H9 (cell line): ENCODE measurements around the gene CPD. TPM values are rescaled to one million over a fixed set of nuclear protein-coding genes. Genes with fewer than 3 reads are reported as not detected.

Experiments
- DNase-seq: peaks from one replicate; pipeline ENCODE4 v3.0.0-alpha.2; 2017
- H2AFZ ChIP-seq: one replicate; pipeline ENCODE4 v1.6.1; 2013; ENCODE audit warnings: mild to moderate bottlenecking, low read length, control low read depth, moderate library complexity
- H2AK5ac ChIP-seq: 2 replicates; pipeline ENCODE4 v1.6.1; 2013; ENCODE audit warnings: low read length, control low read depth, mixed read lengths; ENCODE audit not compliant: insufficient read length
- H2BK120ac ChIP-seq: one replicate; pipeline ENCODE4 v1.6.1; 2013; ENCODE audit warnings: low read depth, mild to moderate bottlenecking, low read length, control low read depth, inconsistent platforms; ENCODE audit not compliant: poor library complexity, severe bottlenecking
- H2BK12ac ChIP-seq: 2 replicates; pipeline ENCODE4 v1.6.1; 2013; ENCODE audit warnings: low read length, control low read depth, mixed read lengths, low read depth; ENCODE audit not compliant: insufficient read length
- H2BK15ac ChIP-seq: 2 replicates; pipeline ENCODE4 v1.6.1; 2013; ENCODE audit warnings: low read depth, low read length, control low read depth
- H2BK20ac ChIP-seq: one replicate; pipeline ENCODE4 v1.6.1; 2013; ENCODE audit warnings: low read depth, mild to moderate bottlenecking, low read length, control low read depth, inconsistent platforms; ENCODE audit not compliant: poor library complexity, severe bottlenecking
- H2BK5ac ChIP-seq: 2 replicates; pipeline ENCODE4 v1.6.1; 2013; ENCODE audit warnings: low read length, control low read depth, mixed read lengths; ENCODE audit not compliant: insufficient read length
- H3K14ac ChIP-seq: 2 replicates; pipeline ENCODE4 v1.6.1; 2013; ENCODE audit warnings: low read length, control low read depth; ENCODE audit not compliant: insufficient read depth
- H3K18ac ChIP-seq: 2 replicates; pipeline ENCODE4 v1.6.1; 2013; ENCODE audit warnings: low read depth, mild to moderate bottlenecking, mixed read lengths, low read length, control low read depth; ENCODE audit not compliant: insufficient read length
- H3K23ac ChIP-seq: 2 replicates; pipeline ENCODE4 v1.6.1; 2013; ENCODE audit warnings: low read length, control low read depth, mixed read lengths, low read depth; ENCODE audit not compliant: insufficient read length
- H3K23me2 ChIP-seq: 2 replicates; pipeline ENCODE4 v1.6.1; 2013; ENCODE audit warnings: low read depth, mild to moderate bottlenecking, mixed read lengths, low read length, control low read depth; ENCODE audit not compliant: insufficient read length, poor library complexity, severe bottlenecking
- H3K27ac ChIP-seq: 2 replicates; pipeline ENCODE4 v1.5.1; 2013; ENCODE audit warnings: low read length, control low read depth, mixed read lengths, low read depth; ENCODE audit not compliant: insufficient read length
- H3K27me3 ChIP-seq: 2 replicates; pipeline ENCODE4 v1.6.1; 2013; ENCODE audit warnings: low read length, control low read depth, inconsistent platforms; ENCODE audit not compliant: insufficient read depth
- H3K4ac ChIP-seq: 2 replicates; pipeline ENCODE4 v1.6.1; 2013; ENCODE audit warnings: low read depth, mild to moderate bottlenecking, control low read depth, inconsistent platforms, low read length, moderate library complexity
- H3K4me1 ChIP-seq: 2 replicates; pipeline ENCODE4 v1.6.1; 2013; ENCODE audit warnings: low read length, control low read depth, inconsistent platforms; ENCODE audit not compliant: insufficient read depth
- H3K4me2 ChIP-seq: 2 replicates; pipeline ENCODE4 v1.6.1; 2013; ENCODE audit warnings: low read length, control low read depth, mixed read lengths; ENCODE audit not compliant: insufficient read length, insufficient read depth
- H3K56ac ChIP-seq: 2 replicates; pipeline ENCODE4 v1.6.1; 2013; ENCODE audit warnings: low read depth, mild to moderate bottlenecking, mixed read lengths, low read length, control low read depth; ENCODE audit not compliant: insufficient read length
- H3K79me1 ChIP-seq: 2 replicates; pipeline ENCODE4 v1.6.1; 2013; ENCODE audit warnings: low read depth, mild to moderate bottlenecking, moderate library complexity, low read length, control low read depth, inconsistent platforms; ENCODE audit not compliant: insufficient read depth, poor library complexity, severe bottlenecking
- H3K79me2 ChIP-seq: 2 replicates; pipeline ENCODE4 v1.6.1; 2013; ENCODE audit warnings: low read length, control low read depth, inconsistent platforms; ENCODE audit not compliant: insufficient read depth
- H3K9ac ChIP-seq: 2 replicates; pipeline ENCODE4 v1.6.1; 2013; ENCODE audit warnings: low read length, control low read depth, mixed read lengths; ENCODE audit not compliant: insufficient read length; ENCODE audit errors: extremely low read depth
- H3K9me3 ChIP-seq: one replicate; pipeline ENCODE4 v1.6.1; 2013; ENCODE audit warnings: low read depth, low read length, inconsistent platforms; ENCODE audit not compliant: control insufficient read depth
- H3T11ph ChIP-seq: one replicate; pipeline ENCODE4 v1.6.1; 2013; ENCODE audit warnings: mild to moderate bottlenecking, low read length, control low read depth, inconsistent platforms
- H4K20me1 ChIP-seq: one replicate; pipeline ENCODE4 v1.6.1; 2013; ENCODE audit not compliant: control insufficient read depth, insufficient read length, insufficient read depth
- H4K5ac ChIP-seq: 2 replicates; pipeline ENCODE4 v1.6.1; 2013; ENCODE audit warnings: low read depth, mild to moderate bottlenecking, mixed read lengths, low read length, control low read depth; ENCODE audit not compliant: insufficient read length
- H4K8ac ChIP-seq: replicated peaks from 2 replicates; pipeline ENCODE4 v1.6.1; 2013; ENCODE audit warnings: low read length, control low read depth, mixed read lengths, low read depth; ENCODE audit not compliant: insufficient read length
- H4K91ac ChIP-seq: 2 replicates; pipeline ENCODE4 v1.6.1; 2013; ENCODE audit warnings: low read depth, mild to moderate bottlenecking, moderate library complexity, mixed read lengths, low read length, control low read depth; ENCODE audit not compliant: insufficient read length
- H3K27ac Mint-ChIP-seq, 3 experiments: 2 replicates in 2 of 3; 3 replicates in 1 of 3; pipeline ENCODE4 v1.8.0; 2020 to 2021; ENCODE audit warnings: mixed read lengths in 3 of 3, mild to moderate bottlenecking in 1 of 3, moderate library complexity in 1 of 3
- H3K27me3 Mint-ChIP-seq: 2 replicates; pipeline ENCODE4 v1.8.0; 2021; ENCODE audit warnings: low read depth, mild to moderate bottlenecking, moderate library complexity, mixed read lengths
- H3K36me3 Mint-ChIP-seq, 3 experiments: 2 replicates in 2 of 3; 3 replicates in 1 of 3; pipeline ENCODE4 v1.8.0; 2020 to 2021; ENCODE audit warnings: low read depth in 3 of 3, mixed read lengths in 3 of 3; ENCODE audit not compliant: insufficient read depth in 1 of 3
- H3K4me1 Mint-ChIP-seq, 2 experiments: 2 replicates each; pipeline ENCODE4 v1.8.0; 2020; ENCODE audit warnings: mixed read lengths in 2 of 2
- H3K4me3 Mint-ChIP-seq, 2 experiments: 2 replicates in 1 of 2; 3 replicates in 1 of 2; pipeline ENCODE4 v1.8.0; 2020 to 2021; ENCODE audit warnings: mild to moderate bottlenecking in 2 of 2, mixed read lengths in 2 of 2, moderate library complexity in 1 of 2
- H3K9me3 Mint-ChIP-seq, 2 experiments: 2 replicates in 1 of 2; 3 replicates in 1 of 2; pipeline ENCODE4 v1.8.0; 2020; ENCODE audit warnings: mild to moderate bottlenecking in 2 of 2, mixed read lengths in 2 of 2, moderate library complexity in 1 of 2
- CTCF ChIP-seq: fragments of 200-600 bp; sonication (generic); conservative IDR thresholded peaks from 3 replicates; pipeline ENCODE4 v1.8.0; 2021; ENCODE audit warnings: antibody characterized with exemption, mild to moderate bottlenecking
- WGBS: extraction: QIAGEN DNeasy Blood & Tissue Kit; methylation state at CpG from one replicate; pipeline ENCODE4 v1.1.7; 2013; ENCODE audit warnings: missing lambda C conversion rate, low lambda C conversion rate, mixed read lengths; ENCODE audit not compliant: insufficient read length; ENCODE audit errors: extremely low coverage; 5-methylcytosine and 5-hydroxymethylcytosine counted together
- total RNA-seq: library from RNA; stranded (reverse); gene quantifications from 2 replicates; pipeline ENCODE4 v1.2.1, GENCODE V29; 2021

Gene CPD
- total RNA-seq, 1 experiment from 2014 or later = 47.0 TPM

- Histone ChIP-seq H3K4ac (no peak overlapping the region), H3K9me3 (no peaks in the 10 kb centered on the region), H3K79me1 (no peaks in the 10 kb centered on the region), H4K5ac (no peak overlapping the region), H3K23ac (no peak overlapping the region), H3K9ac (no peak overlapping the region), H3K56ac (no peak overlapping the region), H2AK5ac (no peak overlapping the region), H3K23me2 (no peaks in the 10 kb centered on the region), H2BK15ac (no peak overlapping the region), H4K20me1 (no peaks in the 10 kb centered on the region), H2BK20ac (no peak overlapping the region), H3K14ac (no peak overlapping the region), H3K4me1 (peaks cover 6% of the 10 kb centered on the region; the same call in 1 of the 2 replicates), H4K91ac (no peak overlapping the region), H3K27ac (no peak overlapping the region), H3K27me3 (no peaks in the 10 kb centered on the region), H2BK5ac (no peak overlapping the region), H4K8ac (no peak overlapping the region), H2BK12ac (no peak overlapping the region), H3K4me2 (no peak overlapping the region), H2AFZ (no peak overlapping the region), H3T11ph (no peak overlapping the region), H3K79me2 (no peaks in the 10 kb centered on the region), H3K18ac (no peak overlapping the region), H2BK120ac (no peak overlapping the region)
- TF ChIP-seq CTCF = no peak
- Mint-ChIP-seq H3K36me3 (peaks cover 0 to 20% (median 2%) of the 10 kb centered on the region in 3 experiments; a peak in 3 of 7 replicates), H3K4me1 (peaks cover 14 to 15% of the 10 kb centered on the region in 2 experiments), H3K27ac (no peak overlapping the region), H3K9me3 (no peaks in the 10 kb centered on the region), H3K4me3 (no peak overlapping the region), H3K27me3 (no peaks in the 10 kb centered on the region)
- WGBS = no CpG with 5 or more reads among the region's 4 CpGs
- no peak for DNase-seq
Observed at GRCh38 chr17:30421592-30421991, 42.9 kb downstream of the CPD start.
